ENCODE data around the gene STAC3. TPM values are rescaled to one million over a fixed set of nuclear protein-coding genes. Genes with fewer than 3 reads are reported as not detected.

Gene STAC3
- total and polyA plus RNA-seq, 9 of the 15 experiments (the other 6 are each of a cell fraction or from before 2014, with no cell fraction given): 0.45 to 6.4 (median 3.3) TPM

GRCh38 chr12:57242691-57243454, 8.1 kb downstream of the STAC3 start (continued):
- TF ChIP-seq, protein P1, sequence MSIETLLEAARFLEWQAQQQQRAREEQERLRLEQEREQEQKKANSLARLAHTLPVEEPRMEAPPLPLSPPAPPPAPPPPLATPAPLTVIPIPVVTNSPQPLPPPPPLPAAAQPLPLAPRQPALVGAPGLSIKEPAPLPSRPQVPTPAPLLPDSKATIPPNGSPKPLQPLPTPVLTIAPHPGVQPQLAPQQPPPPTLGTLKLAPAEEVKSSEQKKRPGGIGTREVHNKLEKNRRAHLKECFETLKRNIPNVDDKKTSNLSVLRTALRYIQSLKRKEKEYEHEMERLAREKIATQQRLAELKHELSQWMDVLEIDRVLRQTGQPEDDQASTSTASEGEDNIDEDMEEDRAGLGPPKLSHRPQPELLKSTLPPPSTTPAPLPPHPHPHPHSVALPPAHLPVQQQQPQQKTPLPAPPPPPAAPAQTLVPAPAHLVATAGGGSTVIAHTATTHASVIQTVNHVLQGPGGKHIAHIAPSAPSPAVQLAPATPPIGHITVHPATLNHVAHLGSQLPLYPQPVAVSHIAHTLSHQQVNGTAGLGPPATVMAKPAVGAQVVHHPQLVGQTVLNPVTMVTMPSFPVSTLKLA (conservative IDR thresholded peaks at IDR 0.05): no peak
- no peak for TF ChIP-seq ZNF785 (CRISPR knock-in tag; IDR thresholded peaks at IDR 0.05)
- no peak for TF ChIP-seq NUFIP1 (IDR thresholded peaks at IDR 0.05; ENCODE audit: partially characterized antibody)
- no peak for TF ChIP-seq ZNF444 (CRISPR knock-in tag; IDR thresholded peaks at IDR 0.05)
- TF ChIP-seq E2F1 (CRISPR knock-in tag; IDR thresholded peaks at IDR 0.05): no peak
- no peak for TF ChIP-seq FOXJ3 (CRISPR knock-in tag; IDR thresholded peaks at IDR 0.05)
- peak; percentile 3; the same call in 1 of the 2 replicates for TF ChIP-seq JUND (IDR thresholded peaks at IDR 0.05; ENCODE audit: borderline replicate concordance, low read depth, low read length)
- no peak for TF ChIP-seq JUND (tag; IDR thresholded peaks at IDR 0.05; ENCODE audit: borderline replicate concordance, low read depth, low read length)
- TF ChIP-seq, protein P2, sequence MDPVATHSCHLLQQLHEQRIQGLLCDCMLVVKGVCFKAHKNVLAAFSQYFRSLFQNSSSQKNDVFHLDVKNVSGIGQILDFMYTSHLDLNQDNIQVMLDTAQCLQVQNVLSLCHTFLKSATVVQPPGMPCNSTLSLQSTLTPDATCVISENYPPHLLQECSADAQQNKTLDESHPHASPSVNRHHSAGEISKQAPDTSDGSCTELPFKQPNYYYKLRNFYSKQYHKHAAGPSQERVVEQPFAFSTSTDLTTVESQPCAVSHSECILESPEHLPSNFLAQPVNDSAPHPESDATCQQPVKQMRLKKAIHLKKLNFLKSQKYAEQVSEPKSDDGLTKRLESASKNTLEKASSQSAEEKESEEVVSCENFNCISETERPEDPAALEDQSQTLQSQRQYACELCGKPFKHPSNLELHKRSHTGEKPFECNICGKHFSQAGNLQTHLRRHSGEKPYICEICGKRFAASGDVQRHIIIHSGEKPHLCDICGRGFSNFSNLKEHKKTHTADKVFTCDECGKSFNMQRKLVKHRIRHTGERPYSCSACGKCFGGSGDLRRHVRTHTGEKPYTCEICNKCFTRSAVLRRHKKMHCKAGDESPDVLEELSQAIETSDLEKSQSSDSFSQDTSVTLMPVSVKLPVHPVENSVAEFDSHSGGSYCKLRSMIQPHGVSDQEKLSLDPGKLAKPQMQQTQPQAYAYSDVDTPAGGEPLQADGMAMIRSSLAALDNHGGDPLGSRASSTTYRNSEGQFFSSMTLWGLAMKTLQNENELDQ (CRISPR knock-in tag; IDR thresholded peaks at IDR 0.05; ENCODE audit: borderline replicate concordance): no peak
- TF ChIP-seq DLX4 (CRISPR knock-in tag; IDR thresholded peaks at IDR 0.05): no peak
- TF ChIP-seq MED1 (CRISPR knock-in tag; IDR thresholded peaks at IDR 0.05; ENCODE audit: borderline replicate concordance): no peak
- no peak for TF ChIP-seq SLC30A9 (CRISPR knock-in tag; IDR thresholded peaks at IDR 0.05)
- no peak for TF ChIP-seq ARNT (IDR thresholded peaks at IDR 0.05)
- TF ChIP-seq SMAD4 (CRISPR knock-in tag; conservative IDR thresholded peaks at IDR 0.05): no peak
- TF ChIP-seq MITF (IDR thresholded peaks at IDR 0.05): no peak
- no peak for TF ChIP-seq MIER1 (IDR thresholded peaks at IDR 0.05; ENCODE audit: low read depth)
- no peak for TF ChIP-seq ZNF77 (CRISPR knock-in tag; IDR thresholded peaks at IDR 0.05)
- peak; percentile 35 to 45 for TF ChIP-seq RAD21 (CRISPR knock-in tag; conservative IDR thresholded peaks at IDR 0.05 in 1 of 2, IDR thresholded peaks at IDR 0.05 in 1 of 2)
- TF ChIP-seq PRPF4 (IDR thresholded peaks at IDR 0.05; ENCODE audit: insufficient read depth, low read depth, low read length, poor library complexity, severe bottlenecking): no peak
- TF ChIP-seq ZNF75A (CRISPR knock-in tag; IDR thresholded peaks at IDR 0.05): no peak
